ENCODE measurements around the gene ADPRHL1.

ADPRHL1 gene

GRCh38 chr13:113427562-113428468, 25.5 kb downstream of the ADPRHL1 start:
- no peak for TF ChIP-seq CTCF (IDR thresholded peaks at IDR 0.05; ENCODE audit: control insufficient read depth, extremely low read depth, insufficient read depth)
- H3K4me3 ChIP-seq (ENCODE audit: low read depth, low read length) = no peak overlapping the region
- no peak for DNase-seq (ENCODE audit: low read depth)

GRCh38 chr13:113426591-113426986, 26.7 kb downstream of the ADPRHL1 start:
- DNase-seq (ENCODE audit: low read depth) = no peak
- TF ChIP-seq CTCF (IDR thresholded peaks at IDR 0.05; ENCODE audit: control insufficient read depth, extremely low read depth, insufficient read depth) = no peak
- no peak overlapping the region for H3K4me3 ChIP-seq (ENCODE audit: low read depth, low read length)

- TF ChIP-seq CTCF (IDR thresholded peaks at IDR 0.05; ENCODE audit: control insufficient read depth, extremely low read depth, insufficient read depth) = no peak
- no peak overlapping the region for H3K4me3 ChIP-seq (ENCODE audit: low read depth, low read length)
- no peak for DNase-seq (ENCODE audit: low read depth)
Measured at GRCh38 chr13:113425941-113426590, 27.2 kb downstream of the ADPRHL1 start.

- no peak overlapping the region for H3K4me3 ChIP-seq (ENCODE audit: low read depth, low read length)
- DNase-seq (ENCODE audit: low read depth) = no peak
- no peak for TF ChIP-seq CTCF (IDR thresholded peaks at IDR 0.05; ENCODE audit: control insufficient read depth, extremely low read depth, insufficient read depth)
Measured at GRCh38 chr13:113423520-113424163, 29.6 kb downstream of the ADPRHL1 start.

GRCh38 chr13:113422807-113423519, 30.3 kb downstream of the ADPRHL1 start:
- no peak for TF ChIP-seq CTCF (IDR thresholded peaks at IDR 0.05; ENCODE audit: control insufficient read depth, extremely low read depth, insufficient read depth)
- no peak overlapping the region for H3K4me3 ChIP-seq (ENCODE audit: low read depth, low read length)
- no peak for DNase-seq (ENCODE audit: low read depth)

GRCh38 chr13:113421673-113422270, 31.5 kb downstream of the ADPRHL1 start:
- DNase-seq (ENCODE audit: low read depth) = no peak
- H3K4me3 ChIP-seq (ENCODE audit: low read depth, low read length) = no peak overlapping the region
- no peak for TF ChIP-seq CTCF (IDR thresholded peaks at IDR 0.05; ENCODE audit: control insufficient read depth, extremely low read depth, insufficient read depth)

Data from LNCaP clone FGC (cell line).